ENCODE results near the gene SACM1L.

Gene SACM1L

GRCh38 chr3:45688882-45689786, at the start of gene SACM1L:
Gene SACM1L, plus strand, starts transcription at chr3:45689396. Its CDS starts 70 bp downstream, at chr3:45689466.
- no peak for TF ChIP-seq CTCF (IDR thresholded peaks at IDR 0.05)
- Histone ChIP-seq H3K36me3 (ENCODE audit: control insufficient read depth, insufficient read depth, low read length) (no peaks in the 10 kb centered on the region), H3K27me3 (ENCODE audit: control insufficient read depth, insufficient read depth, low read length) (no peaks in the 10 kb centered on the region), H3K4me3 (ENCODE audit: low read depth, low read length) (peak within 1 kb of the TSS; percentile 74), H3K27ac (peak within 1 kb of the TSS; percentile 91), H3K4me1 (peaks cover 9% of the 10 kb centered on the region), H3K9me3 (ENCODE audit: control insufficient read depth, low read length) (no peaks in the 10 kb centered on the region), H3K79me2 (peaks cover 35% of the 10 kb centered on the region), H2AFZ (peak within 1 kb of the TSS; percentile 89), H3K9ac (peak within 1 kb of the TSS; percentile 87), H3K4me2 (ENCODE audit: low read length) (peak within 1 kb of the TSS; percentile 68)

GRCh38 chr3:45640091-45640507, 49.1 kb upstream of the SACM1L start:
- no peaks in the 10 kb centered on the region for H3K27me3 ChIP-seq (ENCODE audit: control insufficient read depth, insufficient read depth, low read length)
- H2AFZ ChIP-seq = no peak overlapping the region
- no peak overlapping the region for H3K9ac ChIP-seq
- no peaks in the 10 kb centered on the region for H3K36me3 ChIP-seq (ENCODE audit: control insufficient read depth, insufficient read depth, low read length)
- peaks cover 9% of the 10 kb centered on the region for H3K4me1 ChIP-seq
- H3K27ac ChIP-seq = no peak overlapping the region
- H3K79me2 ChIP-seq = peaks cover 11% of the 10 kb centered on the region
- H3K9me3 ChIP-seq (ENCODE audit: control insufficient read depth, low read length) = no peaks in the 10 kb centered on the region
- no peak overlapping the region for H3K4me3 ChIP-seq (ENCODE audit: low read depth, low read length)
- H3K4me2 ChIP-seq (ENCODE audit: low read length) = no peak overlapping the region
- TF ChIP-seq CTCF (IDR thresholded peaks at IDR 0.05) = no peak

- peak overlapping the region; percentile 12 for H2AFZ ChIP-seq
- H3K4me3 ChIP-seq (ENCODE audit: low read depth, low read length) = no peak overlapping the region
- no peaks in the 10 kb centered on the region for H3K27me3 ChIP-seq (ENCODE audit: control insufficient read depth, insufficient read depth, low read length)
- H3K9me3 ChIP-seq (ENCODE audit: control insufficient read depth, low read length) = no peaks in the 10 kb centered on the region
- no peak overlapping the region for H3K9ac ChIP-seq
- H3K27ac ChIP-seq = peak overlapping the region; percentile 45
- no peak for TF ChIP-seq CTCF (IDR thresholded peaks at IDR 0.05)
- H3K36me3 ChIP-seq (ENCODE audit: control insufficient read depth, insufficient read depth, low read length) = no peaks in the 10 kb centered on the region
- peaks cover 11% of the 10 kb centered on the region for H3K79me2 ChIP-seq
- H3K4me1 ChIP-seq = peaks cover 9% of the 10 kb centered on the region
- H3K4me2 ChIP-seq (ENCODE audit: low read length) = peak overlapping the region; percentile 39
Measured at GRCh38 chr3:45640724-45641361, 48.4 kb upstream of the SACM1L start.

GRCh38 chr3:45641756-45642155, 47.4 kb upstream of the SACM1L start:
- Histone ChIP-seq H3K4me1 (peaks cover 9% of the 10 kb centered on the region), H3K79me2 (peaks cover 11% of the 10 kb centered on the region), H3K27ac (no peak overlapping the region), H3K4me2 (ENCODE audit: low read length) (no peak overlapping the region), H3K4me3 (ENCODE audit: low read depth, low read length) (no peak overlapping the region), H2AFZ (no peak overlapping the region), H3K9me3 (ENCODE audit: control insufficient read depth, low read length) (no peaks in the 10 kb centered on the region), H3K27me3 (ENCODE audit: control insufficient read depth, insufficient read depth, low read length) (no peaks in the 10 kb centered on the region), H3K9ac (no peak overlapping the region), H3K36me3 (ENCODE audit: control insufficient read depth, insufficient read depth, low read length) (no peaks in the 10 kb centered on the region)
- TF ChIP-seq CTCF (IDR thresholded peaks at IDR 0.05) = no peak
